Activated CD8-positive, alpha-beta memory T cell treated with anti-CD3 and anti-CD28 coated beads for 4 hours (primary cell): Measurements from ENCODE around the gene KIF1A.
"Not testable (repeated sequence)": the region's sequence is repeated elsewhere in the genome, so short reads cannot be mapped to it uniquely, and the experiment has no call there.

Experiments used
- DNase-seq, 2 donors: peaks; one replicate each; pipeline ENCODE4 v3.0.0-alpha.2; 2020; ENCODE audit warnings: low read depth in 2 of 2

Gene KIF1A

GRCh38 chr2:240787521-240788472 is 32.2 kb downstream of the KIF1A start:
- DNase-seq = no peak

GRCh38 chr2:240786871-240787311 is 33.1 kb downstream of the KIF1A start:
- no peak for DNase-seq

GRCh38 chr2:240786355-240786841 is 33.6 kb downstream of the KIF1A start:
- DNase-seq = no peak

GRCh38 chr2:240785424-240786335 is 34.3 kb downstream of the KIF1A start:
- no peak for DNase-seq

- no peak for DNase-seq
Measured at GRCh38 chr2:240784629-240785423, 35.2 kb downstream of the KIF1A start.

- no peak for DNase-seq
Measured at GRCh38 chr2:240783819-240784621, 36.0 kb downstream of the KIF1A start.

GRCh38 chr2:240782886-240783818 is 36.9 kb downstream of the KIF1A start:
- no peak for DNase-seq

GRCh38 chr2:240782221-240782885 is 37.7 kb downstream of the KIF1A start:
- DNase-seq = no peak

- DNase-seq = no peak
Measured at GRCh38 chr2:240781471-240782220, 38.4 kb downstream of the KIF1A start.

- DNase-seq = no peak
Measured at GRCh38 chr2:240780023-240780700, 39.9 kb downstream of the KIF1A start.

- not testable (repeated sequence) for DNase-seq
Measured at GRCh38 chr2:240779250-240779832, 40.7 kb downstream of the KIF1A start.

- DNase-seq = no peak
Measured at GRCh38 chr2:240778426-240778825, 41.6 kb downstream of the KIF1A start.

GRCh38 chr2:240777456-240778212 is 42.4 kb downstream of the KIF1A start:
- DNase-seq = no peak

GRCh38 chr2:240775905-240776304 is 44.1 kb downstream of the KIF1A start:
- DNase-seq = no peak

GRCh38 chr2:240774856-240775255 is 45.2 kb downstream of the KIF1A start:
- no peak for DNase-seq

- no peak for DNase-seq
Measured at GRCh38 chr2:240769096-240769495, 50.9 kb downstream of the KIF1A start.
